Naive thymus-derived CD8-positive, alpha-beta T cell (primary cell): ENCODE data around the gene NDUFB10. TPM values are rescaled to one million over a fixed set of nuclear protein-coding genes. Genes with fewer than 3 reads are reported as not detected.

Source experiments
- ATAC-seq, 2 donors: fragments of 150-1000 bp; cut with Tn5 transposase in 1 of 2; sonication (Bioruptor Pico), chemical (Tn5 transposase) in 1 of 2; 1 replicate in 1 of 2; 2 replicates in 1 of 2; pipeline ENCODE4 v1.10.0; 2021; ENCODE audit warnings: mild to moderate bottlenecking in 2 of 2, moderate library complexity in 2 of 2
- POLR2A ChIA-PET: fragments of 350-600 bp; sonication (Branson Sonifier 250); formaldehyde crosslinking; loops from one replicate; lab custom pipeline; 2021; ENCODE audit warnings: antibody characterized with exemption; lab: Charles Lee
- DNase-seq, 10 donors: peaks; one replicate each; pipeline versions ENCODE4 v3.0.0 to v3.0.0-alpha.2; 2020 to 2022
- H3K27ac Mint-ChIP-seq, 10 donors: one replicate each; pipeline ENCODE4 v1.8.0; 2020 to 2022; ENCODE audit warnings: mild to moderate bottlenecking in 10 of 10, mixed read lengths in 10 of 10, moderate library complexity in 4 of 10, inconsistent platforms in 1 of 10
- H3K27me3 Mint-ChIP-seq, 5 donors: one replicate each; pipeline ENCODE4 v1.8.0; 2021 to 2022; ENCODE audit warnings: mixed read lengths in 5 of 5
- H3K36me3 Mint-ChIP-seq, 3 donors: one replicate each; pipeline ENCODE4 v1.8.0; 2020 to 2022; ENCODE audit warnings: mixed read lengths in 3 of 3, mild to moderate bottlenecking in 2 of 3, inconsistent platforms in 1 of 3
- H3K4me1 Mint-ChIP-seq, 4 donors: one replicate each; pipeline ENCODE4 v1.8.0; 2021 to 2022; ENCODE audit warnings: mixed read lengths in 4 of 4
- H3K4me3 Mint-ChIP-seq, 10 donors: one replicate each; pipeline ENCODE4 v1.8.0; 2020 to 2022; ENCODE audit warnings: mild to moderate bottlenecking in 10 of 10, mixed read lengths in 10 of 10, moderate library complexity in 6 of 10, inconsistent platforms in 1 of 10
- H3K9me3 Mint-ChIP-seq, 9 donors: one replicate each; pipeline ENCODE4 v1.8.0; 2020 to 2022; ENCODE audit warnings: mixed read lengths in 9 of 9, mild to moderate bottlenecking in 3 of 9, inconsistent platforms in 1 of 9, moderate library complexity in 1 of 9
- polyA plus RNA-seq, 3 donors: library from polyadenylated mRNA; unstranded; fragments of 300-500 nt; fragmentation: Illumina TruSeq; gene quantifications; one replicate each; pipeline ENCODE4 v1.2.3, GENCODE V29; 2021
- total RNA-seq, 8 experiments: library from RNA in 2 of 8; stranded (reverse) in 2 of 8; gene quantifications; one replicate each; pipeline ENCODE4 v1.2.3 and lab custom pipeline; 2021 to 2026

The NDUFB10 gene
- total and polyA plus RNA-seq, 5 experiments from 2014 or later = 62.5 to 217 (median 180) TPM

DNA sequence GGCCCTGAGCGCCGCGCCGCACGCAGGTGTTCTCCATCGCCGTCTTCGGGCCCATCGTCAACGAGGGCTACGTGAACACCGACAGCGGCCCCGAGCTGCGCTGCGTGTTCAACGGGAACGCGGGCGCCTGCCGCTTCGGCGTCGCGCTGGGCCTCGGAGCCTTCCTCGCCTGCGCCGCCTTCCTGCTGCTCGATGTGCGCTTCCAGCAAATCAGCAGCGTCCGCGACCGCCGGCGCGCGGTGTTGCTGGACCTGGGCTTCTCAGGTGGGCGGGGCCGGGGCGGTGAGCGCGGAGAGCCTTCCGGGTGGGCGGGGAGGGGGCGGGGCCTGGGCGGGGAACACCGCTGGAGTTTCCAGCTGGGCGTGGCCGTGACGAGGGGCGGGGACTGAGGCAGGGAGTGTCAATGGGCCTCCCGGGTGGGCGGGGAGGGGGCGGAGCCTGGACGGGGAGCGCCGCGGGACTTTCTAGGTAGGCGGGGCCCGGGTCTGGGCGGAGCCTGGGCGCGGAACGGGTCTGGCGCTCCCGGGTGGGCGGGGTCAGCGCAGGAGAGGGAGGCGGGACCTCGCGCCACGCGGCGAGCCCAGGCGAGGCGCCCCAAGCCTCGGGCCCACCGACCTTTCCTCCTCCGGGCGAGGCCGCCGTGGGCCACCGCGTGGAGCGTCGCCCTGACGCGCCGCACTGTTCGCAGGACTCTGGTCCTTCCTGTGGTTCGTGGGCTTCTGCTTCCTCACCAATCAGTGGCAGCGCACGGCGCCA, 32.8 kb downstream of the NDUFB10 start:
- POLR2A ChIA-PET = interaction anchor here (0.8 to 5.9 kb wide), 9 partner anchors 12 to 163 kb away, joined by 3 to 47 read pairs (median 4); partner anchors contain the start of genes MSRB1, NTHL1, PKD1 and RNF151
- ATAC-seq (peak; percentile 72 to 82), DNase-seq (peak; percentile 86 to 100 (median 95))
- Mint-ChIP-seq H3K9me3 (no peaks in the 10 kb centered on the region), H3K36me3 (peaks cover 0 to 3% (median 2%) of the 10 kb centered on the region in 3 donors), H3K4me3 (peak overlapping the region in 9 of 10 donors; percentile 15 to 84 (median 71)), H3K4me1 (peaks cover 9 to 27% (median 18%) of the 10 kb centered on the region in 4 donors), H3K27ac (peak overlapping the region in 6 of 10 donors; percentile 24 to 83 (median 72)), H3K27me3 (peaks cover 2 to 27% (median 7%) of the 10 kb centered on the region in 5 donors)

DNA sequence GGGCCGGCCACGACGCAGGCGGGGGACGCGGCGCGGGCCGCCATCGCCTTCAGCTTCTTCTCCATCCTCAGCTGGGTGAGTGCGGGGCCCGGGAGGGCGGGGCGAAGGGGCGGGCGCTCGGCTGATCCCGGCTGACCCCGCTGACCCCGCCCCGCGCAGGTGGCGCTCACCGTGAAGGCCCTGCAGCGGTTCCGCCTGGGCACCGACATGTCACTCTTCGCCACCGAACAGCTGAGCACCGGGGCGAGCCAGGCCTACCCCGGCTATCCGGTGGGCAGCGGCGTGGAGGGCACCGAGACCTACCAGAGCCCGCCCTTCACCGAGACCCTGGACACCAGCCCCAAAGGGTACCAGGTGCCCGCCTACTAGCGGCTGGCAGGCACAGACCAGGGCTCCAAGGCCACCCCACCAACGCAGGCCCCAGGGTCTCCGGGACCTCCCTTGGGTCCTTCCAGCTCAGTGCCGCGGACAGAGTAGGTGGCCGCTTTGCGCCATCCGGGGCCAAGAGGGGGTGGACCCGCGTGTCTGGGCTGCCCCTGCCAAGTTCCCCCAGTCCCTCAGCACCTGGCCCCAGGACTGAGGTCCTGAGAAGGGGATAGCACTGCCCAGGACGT, 33.5 kb downstream of the NDUFB10 start:
- Mint-ChIP-seq H3K4me3 (no peak overlapping the region), H3K9me3 (no peaks in the 10 kb centered on the region), H3K27ac (peak overlapping the region in 1 of 10 donors; percentile 89), H3K27me3 (peaks cover 2 to 24% (median 7%) of the 10 kb centered on the region in 5 donors), H3K4me1 (peaks cover 9 to 27% (median 18%) of the 10 kb centered on the region in 4 donors), H3K36me3 (peaks cover 0 to 4% (median 2%) of the 10 kb centered on the region in 3 donors)
- ATAC-seq = no peak
- POLR2A ChIA-PET = interaction anchor here (0.8 to 5.9 kb wide), 6 partner anchors 9 to 162 kb away, joined by 3 to 47 read pairs (median 6); partner anchors contain the start of genes PKD1, RNF151, RPS2 and TRAF7
- DNase-seq = peak in 1 of 10 donors; percentile 21

DNA sequence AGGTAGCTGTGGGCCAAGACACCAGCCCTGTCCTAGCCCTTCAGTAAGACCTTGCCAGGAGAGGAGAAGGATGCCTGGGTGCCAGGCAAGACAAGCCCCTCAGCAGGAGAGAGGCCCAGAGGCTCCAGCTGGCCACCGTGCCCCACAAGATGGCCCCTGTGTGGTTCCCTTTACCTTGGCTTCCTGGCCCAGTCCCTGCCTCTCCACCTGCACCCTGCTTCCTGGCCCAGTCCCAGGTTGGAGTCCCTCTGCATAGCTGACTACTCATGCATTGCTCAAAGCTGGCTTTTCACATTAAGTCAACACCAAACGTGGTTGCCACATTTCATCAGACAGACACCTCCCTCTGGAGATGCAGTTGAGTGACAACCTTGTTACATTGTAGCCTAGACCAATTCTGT, 34.4 kb downstream of the NDUFB10 start:
- DNase-seq (no peak), ATAC-seq (no peak)
- H3K27ac Mint-ChIP-seq = peak overlapping the region in 9 of 10 donors; percentile 51 to 89 (median 85)
- POLR2A ChIA-PET = interaction anchor here (1.3 to 5.9 kb wide), 3 partner anchors 8 to 28 kb away, joined by 5 to 47 read pairs (median 21); partner anchors contain the start of genes RNF151, RPS2 and ZNF598
- H3K27me3 Mint-ChIP-seq = peaks cover 1 to 18% (median 3%) of the 10 kb centered on the region in 5 donors
- H3K36me3 Mint-ChIP-seq = peaks cover 0 to 11% (median 0%) of the 10 kb centered on the region in 3 donors
- H3K9me3 Mint-ChIP-seq = no peaks in the 10 kb centered on the region
- H3K4me1 Mint-ChIP-seq = peaks cover 6 to 25% (median 17%) of the 10 kb centered on the region in 4 donors
- H3K4me3 Mint-ChIP-seq = peak overlapping the region in 8 of 10 donors; percentile 3 to 68 (median 46)

DNA sequence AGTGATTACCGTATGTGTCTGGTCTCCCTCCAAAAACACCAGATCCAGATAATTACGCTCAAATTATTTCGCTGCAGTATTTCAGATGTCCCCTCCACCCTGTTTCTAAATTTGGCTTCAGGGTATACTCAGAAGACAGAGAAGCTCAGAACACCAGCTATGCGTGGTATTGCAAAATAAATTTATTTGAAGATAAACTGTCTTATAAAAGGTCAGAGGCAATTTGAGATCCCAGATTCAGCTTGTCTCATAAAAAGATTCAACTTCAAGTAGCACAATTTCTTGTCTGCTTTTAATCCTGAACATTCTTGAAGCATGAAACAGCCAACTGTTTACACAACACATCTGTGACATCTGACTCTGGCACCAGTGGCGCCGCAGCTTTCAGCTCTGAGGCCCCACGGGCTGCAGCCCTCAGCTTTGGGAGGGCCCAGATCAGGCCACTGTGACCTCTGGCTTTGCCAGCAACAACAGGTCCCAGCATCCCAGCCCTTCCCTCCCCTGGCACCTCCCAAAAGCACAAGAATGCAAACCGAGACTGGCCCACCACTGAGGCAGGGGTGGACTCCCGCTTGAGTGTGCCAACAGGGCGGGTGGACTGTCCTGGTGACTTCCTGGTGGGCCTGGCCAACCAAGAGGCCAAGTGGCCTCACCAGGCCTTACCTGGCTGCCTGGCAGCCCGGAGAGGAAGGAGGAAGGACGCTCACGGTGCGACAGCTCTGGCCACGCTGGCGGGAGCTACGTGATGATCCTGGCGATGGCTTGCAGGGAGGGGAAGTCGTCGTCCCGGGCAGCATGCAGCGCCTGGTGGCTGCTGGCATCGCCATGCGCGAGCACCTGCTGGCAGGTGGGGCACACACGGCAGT, 38.4 kb downstream of the NDUFB10 start:
- no peak overlapping the region for H3K4me3 Mint-ChIP-seq
- peak overlapping the region in 1 of 10 donors; percentile 37 for H3K27ac Mint-ChIP-seq
- DNase-seq (no peak), ATAC-seq (no peak)
- POLR2A ChIA-PET = interaction anchor here (0.6 kb wide), 1 partner anchor 91 kb away, joined by 3 read pairs; no protein-coding TSS in a partner anchor
- H3K9me3 Mint-ChIP-seq = no peaks in the 10 kb centered on the region
- H3K27me3 Mint-ChIP-seq = no peaks in the 10 kb centered on the region
- H3K36me3 Mint-ChIP-seq = peaks cover 0 to 35% (median 4%) of the 10 kb centered on the region in 3 donors
- H3K4me1 Mint-ChIP-seq = peaks cover 0 to 7% (median 5%) of the 10 kb centered on the region in 4 donors

DNA sequence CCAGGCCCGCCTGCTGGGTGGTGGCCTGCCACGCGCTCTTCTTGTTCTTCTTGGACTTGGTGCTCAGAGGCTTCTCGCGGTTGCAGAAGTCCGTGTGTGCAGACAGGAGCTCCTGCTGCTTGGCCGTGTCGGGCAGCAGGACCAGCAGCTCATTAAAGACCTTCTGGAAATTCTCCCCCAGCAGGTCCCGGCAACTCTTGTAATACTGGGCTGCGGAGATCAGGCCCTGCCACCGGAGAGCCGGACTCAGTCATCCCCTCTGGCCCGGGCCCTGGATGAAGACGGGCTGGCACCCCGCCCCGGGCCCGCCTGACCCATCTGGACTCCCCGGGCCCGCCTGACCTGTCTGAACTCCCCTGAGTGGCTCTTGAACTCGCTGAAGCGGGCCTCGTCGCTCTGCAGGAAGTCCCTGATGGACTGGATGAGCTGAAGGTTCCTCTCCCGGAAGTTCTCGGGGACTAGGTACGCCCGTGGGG, 39.1 kb downstream of the NDUFB10 start:
- Mint-ChIP-seq H3K27me3 (no peaks in the 10 kb centered on the region), H3K4me1 (peaks cover 0 to 5% (median 4%) of the 10 kb centered on the region in 4 donors), H3K4me3 (no peak overlapping the region), H3K27ac (peak overlapping the region in 1 of 10 donors; percentile 50), H3K9me3 (no peaks in the 10 kb centered on the region), H3K36me3 (peaks cover 0 to 35% (median 4%) of the 10 kb centered on the region in 3 donors)
- POLR2A ChIA-PET = no interaction called here
- no peak for DNase-seq
- ATAC-seq = no peak

DNA sequence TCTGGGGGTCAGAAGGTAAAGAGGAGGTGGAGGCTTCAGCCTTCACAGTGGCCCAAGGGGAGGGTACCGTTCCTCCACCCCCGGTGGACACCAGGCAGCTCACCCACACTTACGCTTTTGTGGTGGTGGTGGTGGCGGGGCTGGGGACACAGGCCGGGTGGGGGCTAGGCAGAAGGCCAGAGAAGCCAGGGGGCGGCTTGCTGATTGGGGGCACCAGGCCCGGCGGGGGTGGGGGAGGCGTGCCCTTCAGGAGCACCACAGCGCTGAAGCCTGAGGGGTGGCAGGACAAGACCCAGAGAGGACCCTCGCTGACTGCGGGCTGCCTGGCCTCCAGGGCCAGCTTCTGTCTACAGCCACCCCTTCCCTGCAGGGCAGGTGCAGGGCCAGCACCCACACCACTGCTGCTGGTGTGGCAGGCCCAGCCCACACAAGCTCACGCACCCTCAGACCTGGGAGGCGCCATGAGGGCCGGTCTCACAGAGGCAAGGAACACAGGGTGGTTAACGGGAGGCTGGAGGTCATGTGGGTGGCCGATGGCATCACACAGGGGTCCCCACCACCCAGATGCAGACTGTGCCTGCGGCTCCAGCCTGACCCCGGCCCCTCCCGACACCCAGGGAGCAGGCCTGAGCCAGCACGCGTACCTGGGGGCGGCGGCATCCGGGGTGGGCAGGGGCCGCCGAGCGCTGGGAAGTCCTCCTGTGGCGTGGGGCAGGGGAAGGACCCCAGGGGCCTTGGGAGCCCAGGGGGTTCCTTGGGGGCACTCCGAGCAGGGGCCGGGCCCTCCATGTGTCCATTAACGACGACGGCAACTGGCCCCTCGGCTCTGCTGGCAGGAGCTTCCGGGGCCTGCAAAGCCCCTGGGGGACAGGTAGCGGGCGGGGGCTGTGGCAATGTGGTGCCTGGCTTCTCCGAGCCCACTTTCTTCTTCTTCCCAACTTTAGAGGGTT, 39.8 kb downstream of the NDUFB10 start:
- ATAC-seq (no peak), DNase-seq (no peak)
- Mint-ChIP-seq H3K36me3 (peaks cover 0 to 35% (median 4%) of the 10 kb centered on the region in 3 donors), H3K27ac (no peak overlapping the region), H3K27me3 (no peaks in the 10 kb centered on the region), H3K9me3 (no peaks in the 10 kb centered on the region), H3K4me1 (peaks cover 0 to 7% (median 4%) of the 10 kb centered on the region in 4 donors), H3K4me3 (no peak overlapping the region)
- POLR2A ChIA-PET = interaction anchor here (0.8 kb wide), 1 partner anchor 154 kb away, joined by 3 read pairs; no protein-coding TSS in a partner anchor

DNA sequence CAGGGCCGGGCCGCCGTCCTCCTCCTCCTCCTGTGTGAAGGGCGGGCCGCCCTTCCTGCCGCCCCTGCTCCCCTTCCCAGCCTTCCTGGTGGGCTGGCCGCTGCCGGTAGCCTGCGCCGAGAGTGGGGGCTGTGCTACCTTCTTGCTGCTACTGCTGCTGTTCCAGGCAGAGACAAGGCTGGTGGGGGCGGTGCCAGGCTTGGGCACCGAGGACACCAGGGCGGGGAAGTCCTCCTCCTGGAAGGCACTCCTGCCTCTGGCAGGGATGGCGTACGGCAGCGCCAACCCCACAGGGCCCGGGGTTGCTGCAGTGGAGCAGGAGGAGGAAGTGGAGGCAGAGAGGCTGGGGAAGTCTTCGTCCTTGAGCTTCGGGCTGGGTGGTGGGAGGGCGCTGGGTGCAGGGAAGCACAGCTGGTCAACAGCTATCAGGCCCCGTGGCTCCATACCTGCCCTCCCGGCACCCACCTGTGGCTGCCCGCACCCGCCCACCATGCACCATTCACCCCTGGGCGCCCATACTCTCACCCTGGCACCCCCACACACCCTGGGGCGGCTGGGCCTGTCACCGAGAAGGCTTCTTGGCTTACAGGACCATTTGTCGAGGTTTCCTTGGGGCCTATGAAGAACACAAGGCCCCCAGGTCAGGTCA, 40.7 kb downstream of the NDUFB10 start:
- H3K27ac Mint-ChIP-seq = peak overlapping the region in 1 of 10 donors; percentile 40
- peaks cover 3 to 13% (median 9%) of the 10 kb centered on the region in 4 donors for H3K4me1 Mint-ChIP-seq
- no peaks in the 10 kb centered on the region for H3K9me3 Mint-ChIP-seq
- no peak overlapping the region for H3K4me3 Mint-ChIP-seq
- DNase-seq (no peak), ATAC-seq (no peak)
- peaks cover 0 to 35% (median 4%) of the 10 kb centered on the region in 3 donors for H3K36me3 Mint-ChIP-seq
- H3K27me3 Mint-ChIP-seq = no peaks in the 10 kb centered on the region
- POLR2A ChIA-PET = interaction anchor here (0.8 kb wide), 1 partner anchor 153 kb away, joined by 3 read pairs; no protein-coding TSS in a partner anchor

DNA sequence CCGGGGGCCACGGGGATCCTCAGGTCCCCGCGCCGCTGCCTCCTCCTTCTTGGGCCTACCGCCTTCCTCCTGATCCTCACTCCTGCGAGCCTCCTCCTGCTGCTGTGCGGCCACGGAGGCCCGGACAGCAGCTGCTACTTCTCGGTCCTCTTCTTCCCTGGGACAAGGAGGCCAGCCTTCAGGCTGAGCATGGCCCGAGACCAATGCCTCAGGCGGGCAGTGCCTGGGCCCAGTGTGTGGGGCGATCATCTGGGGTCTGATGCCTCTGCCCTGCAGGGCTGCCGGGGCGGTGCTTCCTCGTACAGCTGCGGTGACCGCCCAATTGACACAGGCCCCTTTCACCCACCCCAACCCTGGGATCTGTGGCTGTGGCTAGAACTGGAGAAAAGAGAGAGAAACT, 41.7 kb downstream of the NDUFB10 start:
- H3K36me3 Mint-ChIP-seq = peaks cover 0 to 35% (median 4%) of the 10 kb centered on the region in 3 donors
- POLR2A ChIA-PET = interaction anchor here (0.5 to 1.1 kb wide), 2 partner anchors 8 to 10 kb away, joined by 3 read pairs; partner anchors contain the start of gene ZNF598
- H3K9me3 Mint-ChIP-seq = no peaks in the 10 kb centered on the region
- no peaks in the 10 kb centered on the region for H3K27me3 Mint-ChIP-seq
- DNase-seq = no peak
- peaks cover 8 to 22% (median 15%) of the 10 kb centered on the region in 4 donors for H3K4me1 Mint-ChIP-seq
- ATAC-seq = no peak
- no peak overlapping the region for H3K27ac Mint-ChIP-seq
- H3K4me3 Mint-ChIP-seq = no peak overlapping the region

DNA sequence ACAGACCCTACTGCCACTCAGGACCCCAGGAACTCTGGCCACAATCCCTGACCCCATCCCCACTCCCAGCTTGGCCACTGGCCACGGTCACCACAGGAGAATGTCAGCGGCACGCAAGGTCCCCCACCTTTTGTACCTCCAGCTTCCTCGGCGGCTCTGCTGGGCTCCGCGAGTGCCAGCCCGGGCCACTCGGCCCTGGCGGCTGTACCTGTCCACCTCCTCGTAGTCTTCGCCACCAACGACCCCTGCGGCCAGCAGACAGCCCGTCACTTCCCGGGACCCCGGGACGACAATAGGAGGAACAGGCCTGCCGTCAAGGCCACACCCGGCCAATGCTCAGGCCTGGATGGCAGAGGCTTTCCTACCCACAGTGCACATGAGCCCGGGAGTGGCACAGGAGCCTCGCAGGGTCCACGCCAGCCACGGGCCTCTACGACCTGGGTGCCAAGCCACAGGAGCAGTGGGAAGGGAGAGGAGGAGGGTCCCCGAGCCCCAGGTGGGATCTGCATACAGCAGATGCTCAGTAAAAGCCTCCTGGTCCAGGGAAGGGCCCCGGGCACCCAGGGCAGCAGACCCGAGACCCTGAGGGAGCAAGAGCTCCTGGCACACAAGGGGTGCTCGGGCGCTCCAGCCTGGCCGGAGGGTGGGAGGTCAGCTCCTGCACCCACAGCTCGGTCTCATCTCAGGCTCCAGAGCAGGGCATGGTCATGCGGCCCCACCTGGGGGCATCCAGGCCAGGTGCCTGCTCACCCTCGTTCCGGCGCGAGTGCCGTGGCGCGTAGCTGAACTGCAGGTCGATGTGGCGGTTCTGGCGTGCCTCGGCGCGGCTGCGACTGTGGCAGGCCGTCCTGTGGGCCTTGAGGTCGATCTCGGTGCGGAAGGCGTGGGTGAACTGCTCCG, 42.4 kb downstream of the NDUFB10 start:
- ATAC-seq (no peak), DNase-seq (no peak)
- POLR2A ChIA-PET = interaction anchor here (1.1 to 1.7 kb wide), 2 partner anchors 8 kb away, joined by 3 to 5 read pairs; partner anchors contain the start of gene ZNF598
- peaks cover 0 to 35% (median 4%) of the 10 kb centered on the region in 3 donors for H3K36me3 Mint-ChIP-seq
- peaks cover 12 to 28% (median 20%) of the 10 kb centered on the region in 4 donors for H3K4me1 Mint-ChIP-seq
- no peak overlapping the region for H3K4me3 Mint-ChIP-seq
- H3K9me3 Mint-ChIP-seq = no peaks in the 10 kb centered on the region
- H3K27ac Mint-ChIP-seq = no peak overlapping the region
- no peaks in the 10 kb centered on the region for H3K27me3 Mint-ChIP-seq
